HUDEP-2 (cell line): Measurements from ENCODE around the gene GARNL3.
A peak's percentile ranks its signal among the peaks of the same experiment; 100 is the strongest.

Experiments used
- DNase-seq, 76 experiments: peaks; one replicate each; lab custom pipeline; 2025; ENCODE audit not compliant: unreplicated experiment in 76 of 76; lab: John Stamatoyannopoulos, UW

Gene GARNL3

GRCh38 chr9:127423934-127424675 is 159.5 kb downstream of the GARNL3 start, which contains the start of gene ZNF79:
Gene ZNF79, plus strand, starts transcription at chr9:127424382. Its CDS starts 406 bp downstream, at chr9:127424788.
- peak in 74 of 76 experiments; percentile 51 to 92 (median 84) for DNase-seq

- DNase-seq, result peak in 3 of 76 experiments; percentile 30 to 50 (median 39)
These were observed 160.1 kb downstream of the GARNL3 start for GRCh38 chr9:127424676-127424999.

- DNase-seq, result no peak
These were observed 162.2 kb downstream of the GARNL3 start for GRCh38 chr9:127426756-127427155.

- DNase-seq, result no peak
These were observed 163.8 kb downstream of the GARNL3 start for GRCh38 chr9:127428348-127428747.

GRCh38 chr9:127430415-127430814 is 165.8 kb downstream of the GARNL3 start:
- DNase-seq, result no peak

- no peak for DNase-seq
These were observed 173.1 kb downstream of the GARNL3 start for GRCh38 chr9:127437497-127438264.

GRCh38 chr9:127438394-127438793 is 173.8 kb downstream of the GARNL3 start:
- no peak for DNase-seq
